Peyer's patch (tissue), 4 donors: Measurements from ENCODE around the gene TRIM26.
A peak's percentile ranks its signal among the peaks of the same experiment; 100 is the strongest.

Source experiments
- CTCF ChIP-seq, 6 experiments: fragments of 450-650 bp in 4 of 6; fragments of 200-600 bp in 2 of 6; sonication (generic) in 1 of 6; IDR thresholded peaks; one replicate each; pipeline ENCODE4 v1.5.1; 2017 to 2019; ENCODE audit warnings: antibody characterized with exemption in 6 of 6, mild to moderate bottlenecking in 3 of 6, moderate library complexity in 1 of 6
- POLR2A ChIP-seq, 2 donors: fragments of 450-650 bp; IDR thresholded peaks; one replicate each; pipeline ENCODE4 v1.5.1; 2017; ENCODE audit warnings: antibody characterized with exemption in 2 of 2, mild to moderate bottlenecking in 2 of 2, moderate library complexity in 2 of 2

GRCh38 chr6:30259140-30260035 lies 46.2 kb upstream of the TRIM26 start:
- TF ChIP-seq CTCF (IDR thresholded peaks at IDR 0.05) = peak in 2 of 6 experiments; percentile 26
- TF ChIP-seq POLR2A (IDR thresholded peaks at IDR 0.05) = no peak
